ENCODE results near the gene PTCSC3. TPM values are rescaled to one million over a fixed set of nuclear protein-coding genes. Genes with fewer than 3 reads are reported as not detected.

PTCSC3 gene
- total and polyA plus RNA-seq, 2 donors from 2014 or later, result 6.4 TPM; not detected in 1

- Histone ChIP-seq H3K27me3 (ENCODE audit: control insufficient read depth, insufficient read depth, low read length) (no peaks in the 10 kb centered on the region), H3K27ac (ENCODE audit: low read depth in 2 of 2, low read length in 2 of 2) (no peak overlapping the region), H3K9ac (ENCODE audit: low read length in 3 of 3) (no peak overlapping the region), H3K9me3 (ENCODE audit: control insufficient read depth in 2 of 3, insufficient read depth in 1 of 3, low read length in 3 of 3) (no peaks in the 10 kb centered on the region), H3K4me1 (ENCODE audit: control insufficient read depth in 2 of 3, insufficient read depth in 2 of 3, low read depth in 1 of 3, low read length in 3 of 3) (no peaks in the 10 kb centered on the region), H3K36me3 (ENCODE audit: control insufficient read depth in 2 of 3, insufficient read depth in 3 of 3, low read length in 3 of 3) (no peaks in the 10 kb centered on the region), H3K4me3 (ENCODE audit: low read length in 3 of 3) (no peak overlapping the region)
- no peak for FAIRE-seq
- no peak for TF ChIP-seq CTCF (IDR thresholded peaks at IDR 0.05; ENCODE audit: borderline replicate concordance, extremely low read depth, insufficient read depth)
- DNase-seq, result no peak
- intact Hi-C loops (cut with DNase I), result no loop called here
Observed at GRCh38 chr14:36212987-36213386, 36.5 kb upstream of the PTCSC3 start.

- Histone ChIP-seq H3K9me3 (ENCODE audit: control insufficient read depth in 2 of 3, insufficient read depth in 1 of 3, low read length in 3 of 3) (no peaks in the 10 kb centered on the region), H3K4me3 (ENCODE audit: low read length in 3 of 3) (no peak overlapping the region), H3K36me3 (ENCODE audit: control insufficient read depth in 2 of 3, insufficient read depth in 3 of 3, low read length in 3 of 3) (no peaks in the 10 kb centered on the region), H3K4me1 (ENCODE audit: control insufficient read depth in 2 of 3, insufficient read depth in 2 of 3, low read depth in 1 of 3, low read length in 3 of 3) (no peaks in the 10 kb centered on the region), H3K9ac (ENCODE audit: low read length in 3 of 3) (no peak overlapping the region), H3K27ac (ENCODE audit: low read depth in 2 of 2, low read length in 2 of 2) (no peak overlapping the region), H3K27me3 (ENCODE audit: control insufficient read depth, insufficient read depth, low read length) (no peaks in the 10 kb centered on the region)
- TF ChIP-seq CTCF (IDR thresholded peaks at IDR 0.05; ENCODE audit: borderline replicate concordance, extremely low read depth, insufficient read depth), result no peak
- DNase-seq (no peak), FAIRE-seq (no peak)
- intact Hi-C loops (cut with DNase I), result no loop called here
Observed at GRCh38 chr14:36212577-36212976, 36.1 kb upstream of the PTCSC3 start.

- Histone ChIP-seq H3K9me3 (ENCODE audit: control insufficient read depth in 2 of 3, insufficient read depth in 1 of 3, low read length in 3 of 3) (no peaks in the 10 kb centered on the region), H3K36me3 (ENCODE audit: control insufficient read depth in 2 of 3, insufficient read depth in 3 of 3, low read length in 3 of 3) (no peaks in the 10 kb centered on the region), H3K27me3 (ENCODE audit: control insufficient read depth, insufficient read depth, low read length) (no peaks in the 10 kb centered on the region), H3K9ac (ENCODE audit: low read length in 3 of 3) (no peak overlapping the region), H3K4me3 (ENCODE audit: low read length in 3 of 3) (no peak overlapping the region), H3K4me1 (ENCODE audit: control insufficient read depth in 2 of 3, insufficient read depth in 2 of 3, low read depth in 1 of 3, low read length in 3 of 3) (no peaks in the 10 kb centered on the region), H3K27ac (ENCODE audit: low read depth in 2 of 2, low read length in 2 of 2) (no peak overlapping the region)
- TF ChIP-seq CTCF (IDR thresholded peaks at IDR 0.05; ENCODE audit: borderline replicate concordance, extremely low read depth, insufficient read depth), result no peak
- DNase-seq (no peak), FAIRE-seq (no peak)
- intact Hi-C loops (cut with DNase I), result no loop called here
Observed at GRCh38 chr14:36208690-36209278, 32.3 kb upstream of the PTCSC3 start.

GRCh38 chr14:36207500-36207899 lies 31.0 kb upstream of the PTCSC3 start:
- FAIRE-seq (no peak), DNase-seq (no peak)
- Histone ChIP-seq H3K4me3 (ENCODE audit: low read length in 3 of 3) (no peak overlapping the region), H3K36me3 (ENCODE audit: control insufficient read depth in 2 of 3, insufficient read depth in 3 of 3, low read length in 3 of 3) (no peaks in the 10 kb centered on the region), H3K27ac (ENCODE audit: low read depth in 2 of 2, low read length in 2 of 2) (no peak overlapping the region), H3K9ac (ENCODE audit: low read length in 3 of 3) (no peak overlapping the region), H3K9me3 (ENCODE audit: control insufficient read depth in 2 of 3, insufficient read depth in 1 of 3, low read length in 3 of 3) (no peaks in the 10 kb centered on the region), H3K4me1 (ENCODE audit: control insufficient read depth in 2 of 3, insufficient read depth in 2 of 3, low read depth in 1 of 3, low read length in 3 of 3) (no peaks in the 10 kb centered on the region), H3K27me3 (ENCODE audit: control insufficient read depth, insufficient read depth, low read length) (no peaks in the 10 kb centered on the region)
- no peak for TF ChIP-seq CTCF (IDR thresholded peaks at IDR 0.05; ENCODE audit: borderline replicate concordance, extremely low read depth, insufficient read depth)
- intact Hi-C loops (cut with DNase I), result no loop called here

Data from kidney (tissue), 14 donors.